ENCODE measurements around the gene DCHS2.

The DCHS2 gene

GRCh38 chr4:154189346-154189745, 302.3 kb downstream of the DCHS2 start:
- TF ChIP-seq, protein P1, sequence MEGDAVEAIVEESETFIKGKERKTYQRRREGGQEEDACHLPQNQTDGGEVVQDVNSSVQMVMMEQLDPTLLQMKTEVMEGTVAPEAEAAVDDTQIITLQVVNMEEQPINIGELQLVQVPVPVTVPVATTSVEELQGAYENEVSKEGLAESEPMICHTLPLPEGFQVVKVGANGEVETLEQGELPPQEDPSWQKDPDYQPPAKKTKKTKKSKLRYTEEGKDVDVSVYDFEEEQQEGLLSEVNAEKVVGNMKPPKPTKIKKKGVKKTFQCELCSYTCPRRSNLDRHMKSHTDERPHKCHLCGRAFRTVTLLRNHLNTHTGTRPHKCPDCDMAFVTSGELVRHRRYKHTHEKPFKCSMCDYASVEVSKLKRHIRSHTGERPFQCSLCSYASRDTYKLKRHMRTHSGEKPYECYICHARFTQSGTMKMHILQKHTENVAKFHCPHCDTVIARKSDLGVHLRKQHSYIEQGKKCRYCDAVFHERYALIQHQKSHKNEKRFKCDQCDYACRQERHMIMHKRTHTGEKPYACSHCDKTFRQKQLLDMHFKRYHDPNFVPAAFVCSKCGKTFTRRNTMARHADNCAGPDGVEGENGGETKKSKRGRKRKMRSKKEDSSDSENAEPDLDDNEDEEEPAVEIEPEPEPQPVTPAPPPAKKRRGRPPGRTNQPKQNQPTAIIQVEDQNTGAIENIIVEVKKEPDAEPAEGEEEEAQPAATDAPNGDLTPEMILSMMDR (IDR thresholded peaks at IDR 0.05; ENCODE audit: insufficient read depth, low read depth, low read length, missing control alignments), result no peak

GRCh38 chr4:154186888-154187287, 304.7 kb downstream of the DCHS2 start:
- TF ChIP-seq, protein P1 (IDR thresholded peaks at IDR 0.05; ENCODE audit: insufficient read depth, low read depth, low read length, missing control alignments), result no peak
- no peak for DNase-seq (ENCODE audit: low read depth)
- no peak overlapping the region for H3K4me3 ChIP-seq (ENCODE audit: low read length)

More at GRCh38 chr4:154189346-154189745, 302.3 kb downstream of the DCHS2 start:
- H3K4me3 ChIP-seq (ENCODE audit: low read length), result no peak overlapping the region
- no peak for DNase-seq (ENCODE audit: low read depth)

DNA sequence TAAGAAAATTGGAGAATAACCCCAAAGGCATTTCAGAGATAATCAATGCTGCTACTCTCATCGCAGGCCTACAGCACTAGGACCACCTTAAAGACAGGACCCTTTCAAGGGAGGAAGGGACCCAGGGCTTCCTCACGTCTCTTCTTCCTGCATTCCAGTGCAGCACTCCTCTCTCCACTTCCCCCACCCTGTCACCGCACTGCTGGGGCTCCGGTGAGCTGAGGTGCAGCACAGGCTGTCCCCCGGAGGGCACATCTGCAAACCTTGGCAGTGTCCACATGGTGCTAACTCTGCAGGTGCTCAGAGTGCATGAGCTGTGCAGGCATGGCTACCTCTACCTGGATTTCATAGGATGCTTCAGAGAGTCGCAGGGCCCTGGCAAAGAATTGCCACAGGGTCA, 305.6 kb downstream of the DCHS2 start:
- no peak for DNase-seq (ENCODE audit: low read depth)
- no peak overlapping the region for H3K4me3 ChIP-seq (ENCODE audit: low read length)
- TF ChIP-seq, protein P1 (IDR thresholded peaks at IDR 0.05; ENCODE audit: insufficient read depth, low read depth, low read length, missing control alignments), result no peak

GRCh38 chr4:154184238-154184637, 307.4 kb downstream of the DCHS2 start:
- TF ChIP-seq, protein P1 (IDR thresholded peaks at IDR 0.05; ENCODE audit: insufficient read depth, low read depth, low read length, missing control alignments), result no peak
- no peak overlapping the region for H3K4me3 ChIP-seq (ENCODE audit: low read length)
- no peak for DNase-seq (ENCODE audit: low read depth)

GRCh38 chr4:154183264-154183663, 308.3 kb downstream of the DCHS2 start:
- DNase-seq (ENCODE audit: low read depth), result no peak
- no peak overlapping the region for H3K4me3 ChIP-seq (ENCODE audit: low read length)
- TF ChIP-seq, protein P1 (IDR thresholded peaks at IDR 0.05; ENCODE audit: insufficient read depth, low read depth, low read length, missing control alignments), result no peak
